GM23248 (cell line): ENCODE measurements around the gene LRRN2.

Experiments used
- EZH2 ChIP-seq: fragments of 200-600 bp; sonication (generic); IDR thresholded peaks from 2 replicates; pipeline ENCODE4 v1.6.1; 2018; ENCODE audit warnings: antibody characterized with exemption, mild to moderate bottlenecking; ENCODE audit not compliant: insufficient read depth, poor library complexity, severe bottlenecking
- EZH2phosphoT487 ChIP-seq: fragments of 200-600 bp; sonication (generic); IDR thresholded peaks from 2 replicates; pipeline ENCODE4 v1.6.1; 2018; ENCODE audit warnings: antibody characterized with exemption, moderate library complexity, mild to moderate bottlenecking, low read depth; ENCODE audit not compliant: insufficient read depth

DNA sequence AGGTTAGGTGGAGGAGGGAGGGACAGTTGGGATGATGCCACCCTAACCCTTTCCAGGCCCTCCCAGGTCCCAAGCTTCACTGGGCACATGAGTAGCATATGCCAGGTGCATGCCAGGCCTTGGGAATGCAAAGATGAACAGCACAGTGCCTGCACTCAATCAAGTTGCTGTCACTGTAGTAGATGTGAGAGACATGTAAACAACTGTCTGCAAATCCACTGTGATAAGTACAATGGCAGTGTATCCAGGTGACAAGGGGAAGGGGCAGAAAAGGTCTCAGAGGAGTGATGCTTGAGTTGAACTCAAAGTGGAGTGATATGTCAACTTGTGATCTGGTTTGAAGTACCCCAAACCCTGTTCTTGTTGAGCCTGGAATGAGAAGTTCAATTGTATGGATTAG lies 49.5 kb upstream of the LRRN2 start:
- TF ChIP-seq EZH2 = no peak
- TF ChIP-seq EZH2phosphoT487 = no peak
